ENCODE data around the gene ANGPTL5.

DNA sequence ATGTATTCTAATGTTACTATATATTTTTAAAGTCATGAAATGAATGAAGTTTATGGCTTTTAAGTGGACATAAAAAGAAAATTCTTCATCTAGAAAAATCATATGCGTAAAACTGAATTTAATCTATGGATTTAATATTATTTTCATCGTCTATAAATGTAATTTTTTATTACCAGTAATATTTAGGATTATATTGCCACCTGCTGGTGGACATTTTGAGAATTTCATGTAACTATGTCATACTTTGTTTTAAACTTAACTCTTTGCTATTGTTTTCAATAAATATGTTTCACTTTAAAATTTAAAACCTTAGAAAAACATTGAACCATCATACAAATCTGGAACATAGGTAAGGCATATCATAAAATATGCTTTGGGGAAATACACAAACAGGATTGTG lies 68.1 kb downstream of the ANGPTL5 start:
- no peak for TF ChIP-seq POLR2AphosphoS5 (IDR thresholded peaks at IDR 0.05; ENCODE audit: low read depth, low read length)
- TF ChIP-seq TAF1 (IDR thresholded peaks at IDR 0.05; ENCODE audit: borderline replicate concordance, insufficient read depth, low read length) = no peak
